GM19463 (cell line): ENCODE results near the gene GRN.
A peak's percentile ranks its signal among the peaks of the same experiment; 100 is the strongest.

Experiments used
- ATAC-seq: cut with Tn5 transposase; IDR thresholded peaks from one replicate; pipeline ENCODE4 v1.9.1; 2021; ENCODE audit warnings: mild to moderate bottlenecking, moderate library complexity; ENCODE audit not compliant: unreplicated experiment

The GRN gene

GRCh38 chr17:44344939-44345453, at the start of gene GRN:
TSS of gene GRN (plus strand) at chr17:44345302. CDS start at chr17:44349165, 3,863 bp downstream.
- ATAC-seq: peak; percentile 71

GRCh38 chr17:44297975-44298374, 47.1 kb upstream of the GRN start:
- no peak for ATAC-seq

GRCh38 chr17:44304651-44305050, 40.5 kb upstream of the GRN start:
- ATAC-seq: no peak

- ATAC-seq: no peak
Measured at GRCh38 chr17:44307387-44308186, 37.5 kb upstream of the GRN start.

GRCh38 chr17:44308320-44308818, 36.7 kb upstream of the GRN start, which contains the start of gene RUNDC3A:
TSS of gene RUNDC3A (plus strand) at chr17:44308601. CDS start at chr17:44308833, 232 bp downstream.
- ATAC-seq: no peak

DNA sequence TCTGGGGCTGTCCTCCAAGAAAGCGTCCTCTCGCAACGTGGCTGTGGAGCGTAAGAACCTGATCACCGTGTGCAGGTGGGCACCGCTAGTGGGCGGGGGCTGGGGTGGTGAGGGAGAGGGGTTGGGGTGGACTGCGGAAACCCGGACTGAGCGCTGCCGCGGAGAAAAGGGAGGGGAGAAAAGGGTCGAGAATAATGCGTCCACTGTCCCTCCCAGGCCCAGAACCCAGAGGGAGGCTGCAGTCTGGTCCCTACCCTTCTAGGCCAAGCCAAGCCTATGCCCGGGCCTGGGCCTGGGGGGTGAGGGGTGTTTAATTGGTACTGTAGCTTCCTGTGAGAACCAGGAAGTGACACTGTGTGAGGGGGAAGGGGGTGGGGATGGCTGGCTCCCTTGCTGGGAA, 36.2 kb upstream of the GRN start:
- ATAC-seq: no peak

- no peak for ATAC-seq
Measured at GRCh38 chr17:44309472-44309871, 35.6 kb upstream of the GRN start.

DNA sequence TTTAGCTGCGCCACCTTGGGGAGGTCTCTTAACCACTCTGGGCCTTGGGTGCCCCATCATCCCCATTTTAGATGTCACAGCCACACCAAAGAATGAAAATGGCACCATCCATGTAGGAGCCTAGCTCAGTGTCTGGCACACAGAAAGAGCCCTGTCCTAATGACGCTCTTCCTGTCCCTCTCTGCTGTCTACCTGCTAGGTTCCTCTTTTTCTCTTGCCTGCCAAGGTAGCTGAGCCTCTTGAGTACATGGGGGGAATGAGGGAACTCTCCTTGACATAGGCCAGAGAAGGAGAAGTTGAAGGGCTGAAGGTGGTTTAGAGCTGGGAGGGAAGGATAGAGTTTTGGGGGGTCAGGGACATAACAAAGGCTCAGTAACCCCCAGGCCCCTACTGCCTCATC, 34.9 kb upstream of the GRN start:
- ATAC-seq: no peak

DNA sequence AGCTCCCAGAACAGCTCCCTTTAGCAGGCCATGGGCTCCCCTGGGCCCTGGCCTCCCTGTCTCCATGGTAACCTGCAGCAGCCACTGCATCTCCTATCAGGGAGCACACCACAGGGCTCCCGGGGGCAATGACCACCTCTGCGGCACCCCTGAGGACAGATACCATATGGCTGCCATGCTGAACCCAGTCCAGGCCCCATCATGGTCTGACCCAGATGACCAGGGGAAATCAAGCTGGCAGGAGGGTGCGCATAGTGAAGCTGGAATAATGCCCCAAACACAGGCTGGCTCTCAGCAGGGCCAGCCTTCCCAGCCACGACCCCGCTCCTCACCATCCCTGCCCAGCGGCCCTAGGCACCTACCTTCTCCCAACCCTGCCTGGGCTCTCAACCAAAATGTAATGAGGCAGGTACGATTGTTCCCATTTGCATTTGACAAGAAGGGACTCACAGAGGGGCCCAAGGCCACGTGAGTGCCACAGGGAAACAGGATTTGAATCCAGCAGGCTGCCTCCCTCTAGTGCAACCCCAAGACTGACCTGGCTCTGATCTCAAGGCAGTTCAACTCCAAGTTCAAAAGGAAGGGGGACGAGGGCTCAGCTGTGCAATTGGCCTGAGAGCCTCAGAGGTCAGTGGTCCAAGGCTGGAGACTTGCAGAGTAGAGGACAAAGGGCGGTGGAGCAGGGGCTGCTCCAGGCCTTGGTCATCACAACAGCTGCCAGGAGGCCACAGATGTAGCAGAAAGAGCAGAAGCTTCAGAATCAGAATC, 34.3 kb upstream of the GRN start:
- ATAC-seq: no peak

DNA sequence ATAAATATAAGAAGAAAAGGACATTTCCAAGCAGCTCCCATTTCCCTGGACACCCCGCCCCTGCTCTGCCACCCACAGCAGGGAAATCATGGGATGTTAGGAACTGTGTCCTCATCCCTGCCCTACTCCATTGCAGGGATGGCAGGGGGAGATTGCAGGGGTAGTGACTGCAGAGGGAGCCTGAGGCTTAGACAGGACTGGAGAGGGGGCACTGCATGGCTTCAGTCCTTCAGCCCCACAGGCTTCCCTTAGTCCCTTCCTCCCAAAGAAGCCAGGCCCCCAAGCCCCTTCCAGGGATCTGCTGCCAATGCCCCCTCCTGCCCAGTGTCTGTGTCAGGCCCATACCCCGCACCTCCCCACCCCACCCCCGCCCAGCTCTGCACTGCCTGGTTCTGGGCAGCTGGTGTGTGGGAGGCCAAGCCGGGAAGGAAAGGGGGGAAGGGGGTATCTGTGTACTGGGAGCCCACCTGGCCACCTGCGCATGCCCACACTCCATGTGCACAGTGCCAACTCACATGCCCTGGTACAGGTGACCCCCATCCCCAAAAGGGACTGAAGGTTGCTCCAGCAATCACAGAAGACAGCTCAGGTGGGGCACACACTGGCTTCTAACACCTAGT, 33.4 kb upstream of the GRN start:
- ATAC-seq: no peak

DNA sequence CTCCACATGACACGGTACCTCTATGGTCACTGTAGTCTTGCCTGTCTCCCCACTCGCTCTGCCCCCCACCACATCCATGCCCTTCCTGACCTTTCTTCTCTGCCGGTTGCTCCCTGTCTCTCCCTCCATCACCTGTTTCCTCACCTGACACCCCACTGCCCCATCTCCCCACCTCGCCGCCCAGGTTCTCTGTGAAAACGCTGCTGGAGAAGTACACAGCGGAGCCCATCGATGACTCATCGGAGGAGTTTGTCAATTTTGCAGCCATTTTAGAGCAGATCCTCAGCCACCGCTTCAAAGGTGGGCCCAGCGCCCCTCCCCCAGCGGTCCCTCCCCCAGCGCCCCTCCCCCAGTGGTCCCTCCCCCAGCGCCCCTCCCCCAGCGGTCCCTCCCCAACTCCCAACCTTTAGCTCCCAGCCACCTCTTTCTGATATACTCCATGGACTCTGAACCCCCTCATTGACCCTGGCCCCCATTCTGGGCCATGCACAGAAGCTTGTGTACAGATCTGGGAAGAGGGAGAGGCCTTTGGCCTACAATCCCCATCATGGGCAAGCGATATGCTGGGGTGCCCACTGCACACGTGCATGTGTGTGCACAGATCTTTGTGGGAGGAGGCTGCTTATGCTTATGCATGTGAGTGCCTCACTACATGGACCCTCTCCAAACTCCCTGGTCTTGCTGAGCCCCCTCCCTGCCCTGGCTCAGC, 32.6 kb upstream of the GRN start:
- ATAC-seq: no peak

DNA sequence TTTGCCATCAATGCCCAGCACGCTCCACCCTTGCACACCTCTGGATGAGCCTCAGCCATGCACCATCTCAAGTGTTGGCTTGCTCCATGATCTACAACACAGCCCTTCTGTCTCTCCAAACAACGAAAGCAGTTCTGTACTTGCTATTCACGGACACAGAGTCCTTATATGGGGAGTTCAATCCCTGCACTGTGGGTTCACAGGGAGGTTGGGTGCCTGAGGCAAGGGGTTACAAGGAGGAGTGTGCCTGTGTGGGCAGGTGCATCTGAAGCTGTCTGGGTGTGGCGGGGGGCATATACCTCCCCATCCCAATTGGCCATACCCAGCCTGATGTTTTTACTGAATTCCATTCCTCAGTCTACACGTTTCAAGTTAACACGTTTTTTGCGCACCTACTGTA, 31.1 kb upstream of the GRN start:
- ATAC-seq: no peak

GRCh38 chr17:44314524-44314868, 30.6 kb upstream of the GRN start:
- no peak for ATAC-seq

- no peak for ATAC-seq
Measured at GRCh38 chr17:44314869-44315661, 30.0 kb upstream of the GRN start.

DNA sequence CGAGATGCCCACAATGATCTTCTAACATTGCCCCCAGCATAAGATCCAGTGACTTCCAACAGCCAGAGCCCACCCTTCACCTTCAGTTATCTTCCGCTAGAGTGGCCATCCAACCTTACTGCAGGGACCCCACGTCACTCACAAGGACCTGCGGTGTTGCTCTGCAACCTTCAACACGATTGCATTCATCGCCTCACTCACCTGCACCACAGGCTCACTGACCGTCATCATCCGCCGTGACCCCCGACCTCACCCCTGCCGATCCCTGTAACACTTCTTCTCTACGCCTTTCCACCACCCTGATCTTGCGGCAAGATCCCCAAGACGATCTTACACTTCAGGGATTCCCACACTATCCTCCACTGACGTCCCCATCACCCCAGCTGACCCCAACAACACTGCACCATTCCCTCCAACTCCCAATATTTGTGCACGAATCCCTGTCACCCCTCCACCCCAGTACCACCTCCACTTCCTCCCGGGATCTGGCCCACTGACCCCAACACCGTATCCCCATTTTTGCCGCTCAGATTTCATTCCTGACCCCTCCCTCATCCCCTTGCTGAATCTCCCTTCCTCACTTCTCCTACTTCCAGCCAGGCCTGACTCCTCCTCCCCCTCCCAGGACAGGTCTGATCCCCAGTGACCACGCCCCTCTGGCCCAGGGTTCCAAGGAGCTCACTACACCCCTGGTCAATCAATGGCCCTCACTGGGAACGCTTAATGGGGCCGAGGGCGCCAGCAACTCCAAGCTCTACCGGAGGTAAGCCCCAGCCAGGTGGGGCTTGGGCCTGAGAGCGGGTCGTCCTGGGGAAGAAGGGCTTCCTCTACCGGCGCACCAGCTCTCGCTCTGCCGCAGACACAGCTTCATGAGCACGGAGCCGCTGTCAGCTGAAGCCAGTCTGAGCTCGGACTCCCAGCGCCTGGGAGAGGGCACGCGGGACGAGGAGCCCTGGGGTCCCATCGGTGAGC, 29.1 kb upstream of the GRN start:
- no peak for ATAC-seq

DNA sequence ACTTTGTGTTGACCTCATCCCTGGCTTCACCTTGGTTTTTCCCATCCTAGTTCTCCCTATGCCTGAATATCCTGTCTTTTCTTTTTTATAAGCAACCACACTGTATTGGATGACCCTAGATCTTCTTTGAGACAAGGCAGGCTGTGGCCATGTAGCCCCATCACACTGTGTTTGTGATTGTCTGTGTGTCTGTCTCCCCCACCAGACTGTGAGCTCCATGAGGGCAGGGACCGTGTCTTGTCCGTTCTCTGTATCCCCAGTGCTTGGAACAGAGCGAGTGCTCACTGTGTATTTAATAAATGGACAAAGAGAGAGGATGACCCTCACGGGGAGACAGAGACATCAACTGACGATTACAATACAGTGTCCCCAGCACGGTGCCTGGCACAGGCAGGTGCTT, 27.6 kb upstream of the GRN start:
- ATAC-seq: no peak

DNA sequence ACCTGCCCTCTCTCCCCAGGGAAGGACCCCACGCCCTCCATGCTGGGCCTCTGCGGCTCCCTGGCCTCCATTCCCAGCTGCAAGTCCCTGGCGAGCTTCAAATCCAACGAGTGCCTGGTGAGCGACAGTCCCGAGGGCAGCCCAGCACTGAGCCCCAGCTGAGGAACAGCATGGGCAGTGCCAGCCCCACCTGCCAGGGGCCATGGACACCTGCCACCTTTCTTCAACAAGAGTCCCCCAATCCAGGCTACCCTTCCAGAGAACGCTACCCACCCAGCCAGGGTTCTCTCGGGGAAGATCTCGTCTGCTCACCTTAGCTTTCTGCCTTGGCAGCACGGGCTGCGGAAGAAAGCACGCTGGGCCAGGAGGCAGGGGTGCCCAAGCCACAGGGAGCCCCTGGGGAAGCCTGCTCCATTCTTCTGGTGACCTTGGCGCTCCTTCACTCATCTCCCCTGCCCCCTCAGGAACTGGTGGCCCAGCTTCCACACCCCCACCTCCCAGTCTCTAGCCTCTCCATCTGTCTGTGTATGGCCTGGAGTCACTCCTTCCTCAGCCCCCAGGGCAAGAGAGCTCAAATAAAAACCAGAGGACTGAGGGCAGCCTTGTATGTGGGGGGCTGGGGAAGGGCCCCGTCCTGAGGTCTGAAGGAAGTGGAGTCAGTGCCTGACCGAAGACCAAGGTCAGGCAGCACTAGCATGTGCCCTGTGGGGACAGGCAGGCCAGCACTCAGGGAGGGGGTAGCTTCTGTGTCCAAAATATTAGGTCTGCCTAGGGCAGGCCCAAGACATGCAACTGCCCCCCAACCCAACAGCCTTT, 26.8 kb upstream of the GRN start:
- ATAC-seq: no peak

DNA sequence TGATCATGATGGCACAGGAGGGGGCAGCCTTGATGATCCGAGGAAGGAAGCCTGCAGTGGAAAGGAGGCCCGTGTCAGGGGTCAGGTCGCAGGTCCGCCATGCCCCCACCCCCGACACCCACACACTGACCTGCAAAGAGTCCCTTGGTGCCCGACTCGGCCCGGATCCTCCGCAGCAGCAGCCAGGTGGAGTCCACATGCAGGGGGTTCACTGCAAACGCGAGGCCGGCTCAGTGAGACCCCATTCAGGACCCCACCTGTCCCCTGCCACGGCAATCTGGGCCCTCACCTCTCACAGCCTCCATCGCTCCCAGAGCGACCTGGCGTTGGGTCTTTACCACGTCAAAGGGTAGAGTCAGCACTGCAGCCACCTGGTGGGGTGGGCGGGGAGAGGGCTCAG, 25.0 kb upstream of the GRN start:
- no peak for ATAC-seq
